Activated CD4-positive, CD25-positive, alpha-beta regulatory T cell treated with anti-CD3 and anti-CD28 coated beads, Interleukin-2, amount 50 U/mL, for 24 hours (primary cell): ENCODE data around the gene XPNPEP3.
"Not testable (repeated sequence)": the region's sequence is repeated elsewhere in the genome, so short reads cannot be mapped to it uniquely, and the experiment has no call there.

Experiments used
- ATAC-seq, 2 donors: fragments of 150-1000 bp; cut with Tn5 transposase; one replicate each; pipeline ENCODE4 v1.10.0; 2021; ENCODE audit warnings: mild to moderate bottlenecking in 1 of 2, moderate library complexity in 1 of 2

The XPNPEP3 gene

GRCh38 chr22:40856513-40857308 lies at the start of gene XPNPEP3, which contains the start of gene ST13:
XPNPEP3 (plus strand) TSS chr22:40857148; CDS start chr22:40857182, 34 bp downstream.
ST13 (minus strand) TSS chr22:40856639; CDS start chr22:40856540, 99 bp downstream.
- ATAC-seq: peak; percentile 94 to 95

- no peak for ATAC-seq
Observed at GRCh38 chr22:40808018-40808841, 48.7 kb upstream of the XPNPEP3 start.

GRCh38 chr22:40813912-40814315 lies 43.0 kb upstream of the XPNPEP3 start:
- ATAC-seq: no peak

- no peak for ATAC-seq
Observed at GRCh38 chr22:40817737-40818136, 39.2 kb upstream of the XPNPEP3 start.

GRCh38 chr22:40818192-40818746 lies 38.7 kb upstream of the XPNPEP3 start:
- ATAC-seq: no peak

GRCh38 chr22:40818747-40819598 lies 38.0 kb upstream of the XPNPEP3 start, which contains the start of gene SLC25A17:
SLC25A17 (minus strand) TSS chr22:40819346; CDS start chr22:40819248, 98 bp downstream.
- peak; percentile 92 to 93 for ATAC-seq

- no peak for ATAC-seq
Observed at GRCh38 chr22:40819599-40820140, 37.3 kb upstream of the XPNPEP3 start.

GRCh38 chr22:40823426-40823825 lies 33.5 kb upstream of the XPNPEP3 start:
- ATAC-seq: no peak

- not testable (repeated sequence) for ATAC-seq
Observed at GRCh38 chr22:40826292-40826691, 30.7 kb upstream of the XPNPEP3 start.

- no peak for ATAC-seq
Observed at GRCh38 chr22:40826984-40827741, 29.8 kb upstream of the XPNPEP3 start.

- ATAC-seq: no peak
Observed at GRCh38 chr22:40829131-40829530, 27.8 kb upstream of the XPNPEP3 start.

- ATAC-seq: no peak
Observed at GRCh38 chr22:40834619-40835018, 22.3 kb upstream of the XPNPEP3 start.

GRCh38 chr22:40838486-40838885 lies 18.5 kb upstream of the XPNPEP3 start:
- ATAC-seq: no peak

- ATAC-seq: no peak
Observed at GRCh38 chr22:40844951-40845350, 12.0 kb upstream of the XPNPEP3 start.

GRCh38 chr22:40845816-40846215 lies 11.1 kb upstream of the XPNPEP3 start:
- not testable (repeated sequence) for ATAC-seq

GRCh38 chr22:40853333-40853732 lies 3.6 kb upstream of the XPNPEP3 start:
- no peak for ATAC-seq

- ATAC-seq: no peak
Observed at GRCh38 chr22:40853961-40854360, 3.0 kb upstream of the XPNPEP3 start.

GRCh38 chr22:40855071-40855978 lies 1.6 kb upstream of the XPNPEP3 start:
- no peak for ATAC-seq

GRCh38 chr22:40855979-40856512 lies 902 bp upstream of the XPNPEP3 start:
- peak; percentile 4 to 8 for ATAC-seq
